Cardiac fibroblast (primary cell): ENCODE results near the gene RRBP1.
A peak's percentile ranks its signal among the peaks of the same experiment; 100 is the strongest.

Experiments
- DNase-seq, 2 donors: peaks; one replicate each; pipeline versions ENCODE4 v3.0.0 to v3.0.0-alpha.2; 2010; ENCODE audit warnings: low read depth in 2 of 2
- H3K4me3 ChIP-seq, 2 donors: replicated peaks in 1 of 2; 1 replicate in 1 of 2; 2 replicates in 1 of 2; pipeline ENCODE4 v1.5.1; 2011; ENCODE audit warnings: low read depth in 2 of 2, low read length in 2 of 2, mild to moderate bottlenecking in 2 of 2, moderate library complexity in 1 of 2
- TF ChIP-seq, protein P1 (sequence below): IDR thresholded peaks from one replicate; pipeline ENCODE4 v1.5.1; 2011; ENCODE audit warnings: low read depth, mild to moderate bottlenecking, low read length, inconsistent platforms

The RRBP1 gene

DNA sequence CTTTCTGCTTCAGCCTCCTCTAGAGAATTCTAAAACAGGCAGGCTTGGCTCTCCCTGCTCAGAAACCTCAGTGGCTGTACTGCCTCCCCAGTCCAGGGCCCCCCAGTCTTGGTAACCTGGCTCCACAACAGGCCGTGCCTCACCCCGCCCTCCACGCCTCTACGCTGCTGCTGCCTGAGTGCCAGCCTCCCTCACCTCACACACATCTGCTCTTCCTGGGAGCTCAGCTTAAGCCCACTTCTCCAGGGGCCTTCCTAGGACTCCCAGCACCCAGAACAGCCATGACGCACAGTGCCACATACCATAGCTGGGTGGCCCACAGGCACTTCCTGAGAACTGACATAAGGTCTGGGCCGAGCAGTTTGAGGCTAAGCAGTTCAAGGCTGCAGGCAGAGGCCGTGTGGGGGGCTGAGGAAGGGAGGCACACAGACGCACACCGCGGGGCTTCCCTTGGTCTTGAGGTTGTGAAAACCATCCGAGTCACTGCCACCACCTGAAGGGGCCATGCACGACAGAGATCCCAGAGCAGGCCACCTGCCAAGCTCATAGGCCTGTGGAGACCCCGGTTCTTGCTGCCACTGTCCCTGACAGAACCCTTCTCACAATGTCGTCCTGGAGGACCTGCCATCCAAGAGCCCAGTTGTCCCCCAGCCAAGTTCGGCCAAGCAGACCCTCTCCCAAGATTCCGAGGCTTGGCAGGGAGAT, 69.6 kb downstream of the RRBP1 start:
- H3K4me3 ChIP-seq, result no peak overlapping the region
- DNase-seq, result peak; percentile 70 to 80
- TF ChIP-seq, protein P1, sequence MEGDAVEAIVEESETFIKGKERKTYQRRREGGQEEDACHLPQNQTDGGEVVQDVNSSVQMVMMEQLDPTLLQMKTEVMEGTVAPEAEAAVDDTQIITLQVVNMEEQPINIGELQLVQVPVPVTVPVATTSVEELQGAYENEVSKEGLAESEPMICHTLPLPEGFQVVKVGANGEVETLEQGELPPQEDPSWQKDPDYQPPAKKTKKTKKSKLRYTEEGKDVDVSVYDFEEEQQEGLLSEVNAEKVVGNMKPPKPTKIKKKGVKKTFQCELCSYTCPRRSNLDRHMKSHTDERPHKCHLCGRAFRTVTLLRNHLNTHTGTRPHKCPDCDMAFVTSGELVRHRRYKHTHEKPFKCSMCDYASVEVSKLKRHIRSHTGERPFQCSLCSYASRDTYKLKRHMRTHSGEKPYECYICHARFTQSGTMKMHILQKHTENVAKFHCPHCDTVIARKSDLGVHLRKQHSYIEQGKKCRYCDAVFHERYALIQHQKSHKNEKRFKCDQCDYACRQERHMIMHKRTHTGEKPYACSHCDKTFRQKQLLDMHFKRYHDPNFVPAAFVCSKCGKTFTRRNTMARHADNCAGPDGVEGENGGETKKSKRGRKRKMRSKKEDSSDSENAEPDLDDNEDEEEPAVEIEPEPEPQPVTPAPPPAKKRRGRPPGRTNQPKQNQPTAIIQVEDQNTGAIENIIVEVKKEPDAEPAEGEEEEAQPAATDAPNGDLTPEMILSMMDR, result no peak

DNA sequence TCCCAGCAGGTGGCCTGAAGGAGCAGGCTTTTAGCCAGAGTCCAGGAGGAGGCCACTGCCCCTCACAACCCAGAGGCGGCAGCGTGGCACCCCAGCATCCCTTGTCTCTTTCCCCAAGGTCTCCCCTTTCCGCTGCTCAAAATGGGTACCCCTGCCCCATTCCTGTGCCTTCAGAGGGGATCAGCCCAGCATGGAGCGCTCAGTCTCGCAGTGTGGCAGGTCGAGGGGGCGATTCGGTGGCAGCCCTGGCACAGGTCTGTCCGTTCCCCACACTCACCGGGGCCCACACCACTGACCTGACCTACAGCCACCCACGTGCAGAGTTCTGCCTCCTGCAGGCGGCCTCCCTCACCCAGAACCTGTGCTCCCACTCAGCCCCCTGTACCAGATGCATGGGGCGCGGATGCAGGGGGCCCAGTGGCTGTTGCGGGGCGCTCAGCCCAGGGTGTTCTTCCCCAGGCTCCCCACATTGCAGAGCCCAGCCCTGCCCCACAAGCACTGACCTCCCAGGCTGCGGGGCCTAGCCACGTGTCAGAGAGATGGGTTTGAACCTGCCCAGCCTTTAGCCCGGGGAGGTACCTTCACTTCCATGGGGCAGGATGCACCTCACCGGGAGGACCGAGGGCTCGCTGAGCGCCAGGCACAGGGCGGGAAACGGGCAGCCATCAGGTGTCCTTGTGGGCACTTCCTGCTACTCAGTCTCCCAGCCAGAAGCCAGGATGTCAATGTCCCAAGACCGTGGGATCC, 70.3 kb downstream of the RRBP1 start:
- no peak overlapping the region for H3K4me3 ChIP-seq
- TF ChIP-seq, protein P1, result peak; percentile 64
- DNase-seq, result peak in 1 of 2 donors; percentile 46

DNA sequence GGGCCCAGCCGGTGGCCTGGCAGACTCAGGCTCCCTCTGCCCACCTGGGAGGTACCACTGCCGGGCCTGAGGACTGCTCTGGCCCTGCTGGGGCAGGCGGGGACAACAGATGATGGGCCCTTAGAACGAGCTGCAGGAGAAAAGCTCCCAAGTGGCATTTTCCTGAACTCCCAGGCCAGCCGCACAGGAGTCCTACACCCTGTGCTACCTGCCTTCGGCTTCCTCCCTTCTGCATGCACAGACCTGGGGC, 70.8 kb downstream of the RRBP1 start:
- peak in 1 of 2 donors; percentile 39 for DNase-seq
- TF ChIP-seq, protein P1, result no peak
- H3K4me3 ChIP-seq, result no peak overlapping the region

DNA sequence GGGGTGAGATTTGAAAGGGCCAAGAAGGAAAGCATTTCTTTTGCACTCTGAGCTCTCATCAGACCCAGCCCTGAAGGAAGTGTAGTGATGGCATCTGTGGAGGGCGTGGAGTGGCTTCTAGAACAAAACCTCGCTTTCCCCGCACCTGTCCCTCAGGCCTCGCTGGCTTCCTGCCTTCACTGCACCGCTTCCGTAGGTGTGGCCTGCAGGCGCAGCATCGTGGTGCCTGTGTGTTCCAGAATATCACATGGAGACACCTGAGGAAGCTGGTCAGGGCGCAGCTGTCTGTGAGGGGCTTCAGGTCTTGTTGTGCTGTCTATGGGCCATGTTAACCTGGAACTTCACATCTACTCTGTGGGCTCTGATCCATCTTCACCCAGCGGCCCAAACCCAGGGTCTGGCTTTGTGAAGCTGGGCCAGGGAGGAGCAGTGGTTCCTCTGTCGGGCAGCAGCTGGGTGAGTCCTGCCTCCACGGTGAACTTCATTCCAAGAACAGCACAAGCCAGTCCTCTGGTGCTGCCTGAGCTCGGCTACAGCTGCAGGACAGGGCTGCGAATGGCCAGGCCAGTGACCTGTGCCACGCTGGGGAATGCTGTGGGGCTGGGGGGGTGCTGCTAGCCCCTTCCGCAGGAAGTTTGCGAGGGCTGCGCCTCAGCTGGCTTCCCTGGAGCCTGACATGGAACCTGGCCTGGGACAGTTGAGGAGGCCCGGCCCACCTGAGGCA, 71.3 kb downstream of the RRBP1 start:
- no peak for DNase-seq
- TF ChIP-seq, protein P1, result no peak
- no peak overlapping the region for H3K4me3 ChIP-seq

DNA sequence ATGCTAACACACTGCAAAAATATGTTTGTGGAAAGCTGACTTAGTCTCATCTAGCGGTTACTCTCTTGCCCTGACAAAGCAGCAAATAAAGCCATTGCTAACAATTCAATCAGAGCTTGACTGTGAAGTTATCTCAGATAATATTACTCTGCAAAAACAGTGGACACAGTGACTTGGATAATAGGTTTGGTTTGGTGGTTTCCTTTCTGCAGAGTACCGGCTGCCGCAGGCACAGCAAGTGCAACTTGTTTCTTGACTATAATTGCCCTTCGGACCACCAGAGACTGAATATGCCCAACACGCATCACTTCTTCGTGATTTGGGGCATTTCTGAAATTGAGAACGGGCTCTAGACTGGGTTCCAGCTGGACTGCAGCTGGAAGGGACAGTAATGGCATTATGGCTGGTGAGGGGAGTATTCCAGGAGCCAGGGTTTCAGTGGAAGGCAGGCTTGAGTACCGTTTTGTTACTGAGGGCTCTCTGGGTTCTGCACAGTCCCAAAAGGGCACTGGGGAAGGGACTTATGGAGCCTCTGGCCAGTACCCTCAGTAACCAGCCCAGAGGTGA, 72.1 kb downstream of the RRBP1 start:
- no peak overlapping the region for H3K4me3 ChIP-seq
- TF ChIP-seq, protein P1, result no peak
- no peak for DNase-seq

DNA sequence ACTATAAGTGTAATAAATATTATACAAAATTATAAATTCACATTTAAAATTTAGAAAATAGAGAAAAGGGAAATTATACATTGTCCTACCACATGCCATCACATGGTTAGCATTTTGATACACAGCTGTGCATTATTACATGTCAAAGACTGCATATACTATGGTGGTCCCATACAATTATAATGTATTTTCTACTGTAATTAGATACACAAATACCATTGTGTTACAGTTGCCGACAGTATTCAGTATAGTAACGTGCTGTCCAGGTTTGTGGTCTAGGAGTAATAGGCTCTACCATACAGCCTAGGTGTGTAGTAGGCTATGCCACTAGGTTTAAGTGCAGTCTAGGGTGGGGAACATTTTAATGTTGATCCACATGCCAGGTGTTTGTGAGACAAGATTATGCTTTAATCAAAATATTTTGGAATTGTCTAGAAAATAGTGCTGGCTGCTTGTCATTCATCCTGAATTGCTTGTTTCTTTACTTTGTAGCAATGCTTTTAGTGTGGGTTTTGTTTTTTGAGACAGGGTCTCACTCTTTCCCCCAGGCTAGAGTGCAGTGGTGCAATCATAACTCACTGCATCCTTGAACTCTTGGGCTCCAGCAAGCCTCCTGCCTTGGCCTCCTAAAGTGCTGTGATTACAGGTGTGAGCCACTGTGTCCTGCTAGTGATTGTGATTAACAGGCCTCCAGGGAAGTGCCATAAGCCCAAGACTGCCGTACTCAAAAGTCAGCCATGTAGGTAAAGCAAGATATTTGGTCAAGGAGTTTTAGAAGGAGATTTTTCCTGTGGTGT, 73.1 kb downstream of the RRBP1 start:
- no peak overlapping the region for H3K4me3 ChIP-seq
- TF ChIP-seq, protein P1, result no peak
- no peak for DNase-seq
